Superior temporal gyrus (tissue), 1 donor: ENCODE measurements around the gene ARHGAP32.

Experiments
- DNase-seq: peaks from one replicate; pipeline ENCODE4 v3.0.0-alpha.2; 2016; ENCODE audit errors: extremely low spot score

Gene ARHGAP32

DNA sequence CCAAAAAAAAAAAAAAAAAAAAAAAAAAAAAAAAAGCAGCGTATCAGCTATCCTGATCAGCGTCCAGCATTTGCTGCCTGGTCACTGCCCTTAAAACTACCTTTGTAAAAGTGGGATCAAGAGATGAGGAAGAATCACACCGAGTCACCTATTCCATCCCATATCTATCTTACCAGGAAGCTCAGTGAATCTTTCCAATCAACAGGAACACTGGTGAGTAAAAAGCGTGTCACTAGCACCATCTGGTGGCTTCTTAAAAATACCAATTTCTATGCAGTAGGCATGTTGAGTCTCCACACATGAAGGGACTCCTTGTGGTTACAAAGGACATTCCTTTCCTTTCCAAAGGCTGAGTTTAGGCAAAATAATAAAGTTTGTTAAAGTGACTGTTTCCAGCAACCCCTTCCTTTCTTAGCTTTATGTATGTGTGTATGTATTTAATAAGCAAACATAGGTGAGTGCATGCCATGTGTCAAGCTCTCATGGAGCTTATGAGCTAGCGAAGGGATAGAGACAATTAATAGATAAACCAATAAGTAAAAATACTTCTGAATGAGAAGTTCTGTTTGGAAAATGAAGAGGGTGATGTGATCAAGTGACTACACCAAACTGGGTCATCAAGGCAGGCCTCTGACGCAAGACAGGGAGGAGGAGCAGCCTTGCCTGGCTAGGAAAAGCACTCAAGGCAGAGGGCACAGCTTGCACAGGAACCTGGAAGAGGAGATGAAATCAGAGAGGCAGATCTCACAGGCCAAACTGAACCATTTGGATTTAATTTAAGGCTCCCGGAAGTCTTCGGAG lies 235.5 kb downstream of the ARHGAP32 start:
- peak; percentile 94 for DNase-seq

GRCh38 chr11:128955636-128956035 lies 236.5 kb downstream of the ARHGAP32 start:
- no peak for DNase-seq

DNA sequence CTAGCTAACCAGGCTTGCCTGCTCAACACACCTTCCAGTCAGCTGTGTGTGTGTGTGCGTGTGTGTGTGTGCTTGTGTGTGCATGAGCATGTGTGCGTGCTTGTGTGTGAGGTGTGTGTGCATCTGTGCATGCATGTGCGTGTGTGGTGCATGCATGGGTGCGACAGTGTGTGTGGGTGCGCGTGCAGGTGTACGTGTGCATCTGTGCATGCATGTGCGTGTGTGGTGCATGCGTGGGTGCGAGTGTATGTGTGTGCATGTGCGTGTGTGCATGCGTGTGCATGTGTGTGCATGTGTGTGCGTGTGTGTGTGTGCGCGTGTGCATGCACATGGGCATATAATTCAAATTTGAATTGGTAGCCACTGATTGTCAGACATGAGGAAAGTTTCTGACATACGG lies 239.0 kb downstream of the ARHGAP32 start:
- DNase-seq, result no peak

DNA sequence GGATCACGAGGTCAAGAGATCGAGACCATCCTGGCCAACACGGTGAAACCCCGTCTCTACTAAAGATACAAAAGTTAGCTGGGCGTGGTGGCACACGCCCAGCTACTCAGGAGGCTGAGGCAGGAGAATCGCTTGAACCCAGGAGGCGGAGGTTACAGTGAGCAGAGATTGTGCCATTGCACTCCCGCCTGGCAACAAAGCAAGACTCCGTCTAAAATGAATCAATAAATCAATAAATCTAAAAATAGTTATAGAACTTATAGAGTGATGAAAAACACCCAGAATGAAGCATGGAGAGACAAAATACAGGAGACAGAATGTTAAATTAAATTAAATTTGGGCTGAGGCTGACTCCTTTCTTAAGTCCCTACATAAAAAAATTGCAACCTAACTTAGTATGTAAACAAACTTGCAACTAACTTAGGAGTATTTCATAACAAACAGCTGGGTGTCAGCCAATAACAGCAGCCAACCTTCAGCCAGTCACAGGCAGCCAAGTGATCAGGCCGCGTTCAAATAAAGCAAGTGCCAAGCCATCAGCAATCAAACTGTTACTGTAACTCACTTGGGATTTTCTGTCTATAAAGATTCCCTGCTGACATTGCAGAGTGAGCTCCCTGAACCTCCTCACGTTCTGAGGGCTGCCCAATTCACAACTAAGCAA lies 242.2 kb downstream of the ARHGAP32 start:
- no peak for DNase-seq

GRCh38 chr11:128948583-128948982 lies 243.5 kb downstream of the ARHGAP32 start:
- DNase-seq, result no peak

DNA sequence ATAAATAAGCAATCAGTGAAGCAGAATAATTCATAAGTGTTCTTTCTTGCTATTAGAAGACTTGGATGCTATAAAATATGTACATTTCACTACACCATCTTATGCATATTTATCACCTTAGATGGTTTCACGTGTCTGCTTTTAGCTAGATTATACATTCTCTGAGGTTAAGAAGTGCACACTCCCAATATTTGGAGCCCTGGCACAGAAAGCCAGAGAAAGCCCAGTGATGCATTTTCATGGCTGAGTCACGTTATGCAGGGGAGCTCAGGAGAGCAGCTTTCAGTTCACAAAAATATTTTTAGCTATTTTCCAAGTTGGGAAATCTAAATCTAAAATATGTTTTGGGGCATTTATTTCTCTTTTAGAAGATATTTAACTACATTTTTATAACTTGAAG lies 244.4 kb downstream of the ARHGAP32 start:
- DNase-seq, result no peak

DNA sequence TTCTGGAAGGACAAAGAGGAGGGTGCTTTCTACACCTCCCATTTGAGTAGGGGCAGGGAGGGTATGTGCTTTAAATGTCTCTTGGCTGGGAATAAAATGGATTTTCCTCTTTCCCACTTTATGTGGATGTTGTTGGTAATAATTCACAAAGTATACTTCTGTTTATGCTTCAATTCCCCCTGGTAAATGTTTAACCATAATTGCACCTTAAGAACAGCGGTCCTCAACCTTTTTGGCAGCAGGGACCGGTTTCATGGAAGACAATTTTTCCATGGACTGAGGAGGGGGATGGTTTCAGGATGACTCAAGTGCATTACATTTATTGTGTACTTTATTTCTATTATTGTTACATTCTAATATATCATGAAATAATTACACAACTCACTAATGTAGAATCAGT lies 245.5 kb downstream of the ARHGAP32 start:
- no peak for DNase-seq

DNA sequence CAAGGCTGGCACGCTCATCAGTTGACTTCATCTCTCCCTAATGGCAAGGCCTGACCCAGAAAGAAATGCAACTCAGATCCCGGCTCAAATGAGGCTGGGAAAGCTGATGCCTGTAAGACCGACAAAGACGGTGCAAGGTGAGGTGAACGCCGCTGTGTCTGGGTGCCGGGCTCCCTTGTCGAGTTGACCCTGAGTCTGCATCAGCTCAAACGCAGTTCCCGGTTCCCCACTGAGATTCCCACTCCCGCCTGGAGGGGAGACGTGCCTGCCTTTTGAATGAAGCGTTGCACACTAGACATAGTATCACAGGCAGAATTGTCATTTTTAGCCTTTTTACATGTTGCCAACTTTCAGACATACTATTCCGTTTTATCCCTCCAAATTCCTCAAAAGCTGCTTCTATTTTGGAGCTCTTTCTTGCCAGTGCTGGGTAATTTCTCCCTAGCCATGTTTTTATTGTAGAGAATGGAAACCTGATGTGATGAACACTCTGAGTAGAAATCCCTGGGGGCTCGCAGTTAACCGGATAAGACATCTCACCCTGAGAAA lies 248.6 kb downstream of the ARHGAP32 start:
- no peak for DNase-seq

GRCh38 chr11:128942817-128943427 lies 249.2 kb downstream of the ARHGAP32 start, which contains the start of gene TP53AIP1:
Gene TP53AIP1, minus strand, starts transcription at chr11:128942871. Its CDS starts 5,053 bp downstream, at chr11:128937818.
- DNase-seq, result no peak

DNA sequence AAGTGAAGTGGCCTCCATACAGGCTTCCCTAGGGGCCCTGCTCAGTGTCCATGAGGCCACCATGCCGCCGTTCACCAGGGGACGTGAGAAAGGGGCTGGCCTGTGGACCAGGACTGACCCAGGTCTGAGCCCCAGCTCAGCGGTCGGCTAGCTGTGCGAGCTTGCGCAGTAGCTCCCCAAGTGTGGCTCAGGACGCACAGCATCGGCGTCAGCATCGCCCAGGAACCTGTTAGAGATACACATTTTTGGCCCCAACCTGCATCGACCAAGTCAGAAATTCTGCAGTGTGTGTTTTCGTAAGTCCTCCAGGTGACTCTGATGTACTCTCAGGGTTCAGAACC lies 249.9 kb downstream of the ARHGAP32 start:
- no peak for DNase-seq

DNA sequence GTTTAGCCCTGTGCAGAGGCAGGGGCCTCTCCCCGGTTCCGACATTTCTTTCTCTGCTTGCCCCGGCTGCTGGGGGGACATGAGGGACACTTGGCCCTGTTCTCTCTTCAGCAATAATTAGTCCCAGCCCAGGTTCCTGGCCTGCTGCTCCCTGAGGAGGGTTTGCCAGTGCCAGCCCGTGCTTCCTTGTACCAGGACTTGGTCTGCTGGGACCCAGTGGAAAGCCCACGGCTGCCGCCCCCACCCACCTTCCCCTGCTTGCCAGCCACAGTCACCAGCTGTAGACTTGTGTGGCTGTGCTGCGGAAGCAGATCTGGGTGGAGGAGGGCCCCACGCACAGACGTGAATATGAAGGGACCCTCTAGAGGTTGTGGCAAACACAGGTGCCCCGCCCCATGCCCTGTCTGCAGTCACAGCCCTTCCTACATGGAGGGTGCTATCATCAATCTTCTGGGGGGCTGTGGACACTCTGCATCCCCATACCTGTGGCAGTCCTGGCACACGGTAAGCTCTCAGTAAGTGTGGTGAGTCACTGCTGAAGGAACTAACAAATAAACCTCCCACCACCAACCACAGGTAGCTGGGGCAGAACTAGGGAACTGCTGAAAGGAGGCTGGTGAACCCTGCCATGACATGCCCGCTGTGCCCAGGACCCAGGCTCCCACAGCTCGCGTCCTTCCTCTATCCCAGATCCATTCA lies 250.4 kb downstream of the ARHGAP32 start:
- no peak for DNase-seq

DNA sequence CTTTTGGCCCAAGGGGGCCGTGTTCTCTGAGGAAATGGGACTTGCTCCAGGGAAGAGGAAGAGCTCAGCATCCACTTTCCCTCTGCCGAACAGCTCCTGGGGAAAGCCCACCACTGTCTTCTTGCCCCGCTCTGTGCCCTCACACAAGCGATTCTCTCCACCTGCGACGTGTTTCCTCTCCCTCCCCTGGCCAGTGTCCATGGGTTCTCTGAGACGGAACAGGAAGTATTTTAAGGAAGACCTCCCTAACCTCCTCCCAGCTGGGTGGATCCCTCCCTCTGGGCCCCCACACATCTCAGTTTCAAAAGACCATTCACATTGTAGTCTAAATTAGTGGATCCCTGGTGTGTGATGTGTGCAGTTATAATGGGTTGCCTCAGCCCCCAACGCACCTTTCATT lies 251.0 kb downstream of the ARHGAP32 start:
- no peak for DNase-seq

DNA sequence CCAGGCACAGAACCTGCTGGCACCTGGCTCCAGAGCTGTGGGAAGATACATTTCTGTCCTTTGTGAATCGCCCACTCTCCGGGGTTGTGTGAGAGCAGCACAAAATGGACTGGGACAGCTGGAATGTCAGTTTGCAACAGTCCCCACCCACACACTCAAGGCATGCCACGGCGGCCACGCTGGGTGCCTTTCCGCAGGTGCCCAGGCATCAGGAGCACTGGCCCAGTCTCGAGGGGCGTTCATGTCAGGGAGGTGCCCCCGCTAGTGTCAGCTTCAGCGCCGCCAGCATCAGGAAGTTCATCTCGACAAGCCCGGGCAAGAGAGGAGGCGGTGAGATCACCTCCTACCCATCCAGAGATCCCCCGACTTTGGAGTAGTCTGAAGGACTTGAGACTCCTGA lies 251.5 kb downstream of the ARHGAP32 start:
- DNase-seq, result no peak

DNA sequence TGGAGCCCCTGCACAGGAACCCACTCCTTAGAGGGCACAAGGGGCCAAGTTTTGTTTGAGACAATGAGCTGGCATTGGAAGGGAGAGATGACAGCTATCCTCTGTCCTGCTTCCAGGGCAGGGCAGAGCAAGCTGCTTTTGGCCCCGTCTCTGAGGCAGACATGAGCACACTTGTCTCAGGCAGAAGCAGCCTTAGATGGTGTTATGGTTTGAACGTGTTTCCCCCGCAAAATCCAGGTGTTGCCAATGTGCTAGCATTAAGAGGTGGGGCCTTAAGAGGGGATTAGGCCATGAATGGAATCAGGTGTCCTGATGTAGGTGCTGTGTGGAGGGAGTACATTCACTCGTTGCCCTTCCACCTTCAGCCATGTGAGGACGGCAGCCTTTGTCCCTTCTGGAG lies 252.0 kb downstream of the ARHGAP32 start:
- no peak for DNase-seq

GRCh38 chr11:128939591-128939990 lies 252.5 kb downstream of the ARHGAP32 start:
- no peak for DNase-seq

DNA sequence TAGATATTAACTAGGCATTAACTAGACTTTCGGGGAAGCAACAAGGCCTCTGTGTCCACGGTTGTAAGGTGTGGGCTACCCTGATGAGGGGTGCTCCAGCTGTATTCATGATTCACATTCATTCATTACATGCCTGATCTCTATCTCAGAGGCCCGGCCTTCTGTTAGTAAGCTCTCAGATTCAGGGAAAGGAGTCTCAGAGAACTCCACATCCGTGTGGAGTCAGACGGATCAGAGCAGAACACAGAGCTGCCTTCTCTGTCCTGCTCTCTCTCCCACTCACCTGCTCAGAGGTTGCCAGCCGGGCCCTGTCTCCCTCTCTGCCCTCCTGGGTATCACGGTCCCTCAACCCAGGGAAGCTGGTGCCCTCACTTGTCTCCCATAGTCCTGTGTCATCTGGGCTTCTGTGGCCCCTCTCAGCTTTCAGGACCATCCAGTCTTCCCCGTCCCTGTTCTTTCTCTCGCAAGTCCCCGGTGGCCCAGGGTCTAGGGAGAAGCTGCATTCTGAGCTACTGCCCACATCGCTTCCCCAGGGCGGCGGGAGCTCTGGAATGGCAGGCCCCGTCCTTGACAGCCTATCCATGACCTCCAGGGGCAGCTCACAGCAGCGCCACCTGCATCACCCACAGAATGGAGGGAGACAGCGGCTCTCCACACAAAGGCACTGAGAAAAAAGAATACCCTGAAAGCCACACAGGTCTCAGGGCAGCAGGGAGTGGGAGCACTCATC lies 253.8 kb downstream of the ARHGAP32 start:
- DNase-seq, result no peak

- no peak for DNase-seq
Observed at GRCh38 chr11:128937480-128937879, 254.6 kb downstream of the ARHGAP32 start.

- DNase-seq, result no peak
Observed at GRCh38 chr11:128936606-128937251, 255.4 kb downstream of the ARHGAP32 start.

GRCh38 chr11:128934926-128935325 lies 257.2 kb downstream of the ARHGAP32 start:
- no peak for DNase-seq

DNA sequence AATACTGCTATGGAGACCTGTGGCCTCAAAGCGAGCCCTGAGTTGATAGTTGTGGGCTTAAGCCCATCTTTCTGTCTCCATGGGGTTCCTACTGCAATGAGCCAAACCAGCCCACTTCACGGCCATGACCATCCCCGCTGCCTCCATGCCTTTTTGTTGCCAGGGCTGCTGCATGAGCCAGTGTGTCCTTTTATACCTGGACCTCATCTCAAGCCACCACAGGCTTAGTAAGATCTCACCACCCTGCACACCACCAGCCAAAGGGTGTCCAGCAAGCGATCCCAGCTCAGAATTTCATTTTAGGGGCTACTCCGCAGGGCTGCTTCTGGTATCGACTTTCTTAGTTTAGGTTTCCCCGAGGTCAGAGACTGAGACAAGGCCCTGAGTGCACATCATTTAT lies 257.8 kb downstream of the ARHGAP32 start:
- DNase-seq, result no peak
